ENCODE measurements around the gene CCDC121. TPM values are rescaled to one million over a fixed set of nuclear protein-coding genes. Genes with fewer than 3 reads are reported as not detected.
"Not testable (repeated sequence)": the region's sequence is repeated elsewhere in the genome, so short reads cannot be mapped to it uniquely, and the experiment has no call there.

The CCDC121 gene
- total RNA-seq, 1 experiment from 2014 or later, result 0.87 TPM

GRCh38 chr2:27636766-27637165 is 8.0 kb upstream of the CCDC121 start:
- Histone ChIP-seq H2AFZ (ENCODE audit: low read length) (no peak overlapping the region), H3K9me3 (ENCODE audit: low read length) (no peaks in the 10 kb centered on the region), H3K9ac (ENCODE audit: low read length) (no peak overlapping the region), H3K4me3 (ENCODE audit: low read length) (no peak overlapping the region), H3F3A (ENCODE audit: low read length, unreplicated experiment) (peaks cover 5% of the 10 kb centered on the region), H3K4me2 (ENCODE audit: low read length) (no peak overlapping the region), H3K4me1 (ENCODE audit: insufficient read depth, low read length) (peaks cover 22% of the 10 kb centered on the region), H4K20me1 (ENCODE audit: low read length) (no peaks in the 10 kb centered on the region), H3K27me3 (ENCODE audit: low read length) (no peaks in the 10 kb centered on the region), H3K9me2 (replicated peaks; ENCODE audit: low read length) (no peaks in the 10 kb centered on the region), H3K79me2 (ENCODE audit: low read length) (peaks cover 6% of the 10 kb centered on the region), H3K36me3 (ENCODE audit: low read depth, low read length) (peaks cover 49% of the 10 kb centered on the region), H3K27ac (ENCODE audit: low read length) (no peak overlapping the region)
- no peak for ATAC-seq
- ChIA-PET POLR2A (ENCODE audit: unreplicated experiment) (no interaction called here), CTCF (no interaction called here)
- no peak for DNase-seq
- TF ChIP-seq CTCF (conservative IDR thresholded peaks at IDR 0.05; ENCODE audit: low read depth, low read length) (no peak), EZH2 (IDR thresholded peaks at IDR 0.05; ENCODE audit: low read length, unreplicated experiment) (no peak), EZH2phosphoT487 (IDR thresholded peaks at IDR 0.05; ENCODE audit: borderline replicate concordance, low read length) (no peak)
- BruUV-seq (replicated peaks), result no TSS peak
- intact Hi-C loops (cut with micrococcal nuclease), result no loop called here

GRCh38 chr2:27634291-27634690 is 5.5 kb upstream of the CCDC121 start:
- Histone ChIP-seq H3K27me3 (ENCODE audit: low read length) (no peaks in the 10 kb centered on the region), H3K9ac (ENCODE audit: low read length) (no peak overlapping the region), H3K9me2 (replicated peaks; ENCODE audit: low read length) (no peaks in the 10 kb centered on the region), H3K9me3 (ENCODE audit: low read length) (no peaks in the 10 kb centered on the region), H3K4me3 (ENCODE audit: low read length) (no peak overlapping the region), H2AFZ (ENCODE audit: low read length) (no peak overlapping the region), H3K4me2 (ENCODE audit: low read length) (no peak overlapping the region), H3K27ac (ENCODE audit: low read length) (no peak overlapping the region), H4K20me1 (ENCODE audit: low read length) (no peaks in the 10 kb centered on the region), H3K4me1 (ENCODE audit: insufficient read depth, low read length) (peaks cover 25% of the 10 kb centered on the region), H3K36me3 (ENCODE audit: low read depth, low read length) (peaks cover 39% of the 10 kb centered on the region), H3K79me2 (ENCODE audit: low read length) (peaks cover 31% of the 10 kb centered on the region), H3F3A (ENCODE audit: low read length, unreplicated experiment) (peaks cover 5% of the 10 kb centered on the region)
- TF ChIP-seq CTCF (conservative IDR thresholded peaks at IDR 0.05; ENCODE audit: low read depth, low read length) (no peak), EZH2 (IDR thresholded peaks at IDR 0.05; ENCODE audit: low read length, unreplicated experiment) (no peak), EZH2phosphoT487 (IDR thresholded peaks at IDR 0.05; ENCODE audit: borderline replicate concordance, low read length) (no peak)
- intact Hi-C loops (cut with micrococcal nuclease), result no loop called here
- POLR2A ChIA-PET (ENCODE audit: unreplicated experiment), result no interaction called here
- CTCF ChIA-PET, result no interaction called here
- ATAC-seq (no peak), DNase-seq (no peak)
- BruUV-seq (replicated peaks), result no TSS peak

GRCh38 chr2:27630257-27630656 is 1.4 kb upstream of the CCDC121 start:
- H3K4me2 ChIP-seq (ENCODE audit: low read length); BruUV-seq (replicated peaks); ATAC-seq: not testable (repeated sequence)

More at GRCh38 chr2:27630257-27630656, 1.4 kb upstream of the CCDC121 start:
- H4K20me1 ChIP-seq (ENCODE audit: low read length); intact Hi-C loops (cut with micrococcal nuclease); H3K9me3 ChIP-seq (ENCODE audit: low read length); H3K27me3 ChIP-seq (ENCODE audit: low read length); H3K4me3 ChIP-seq (ENCODE audit: low read length); DNase-seq; POLR2A ChIA-PET (ENCODE audit: unreplicated experiment); H3K27ac ChIP-seq (ENCODE audit: low read length); H3K9ac ChIP-seq (ENCODE audit: low read length); H3F3A ChIP-seq (ENCODE audit: low read length, unreplicated experiment); H3K9me2 ChIP-seq (replicated peaks; ENCODE audit: low read length); H2AFZ ChIP-seq (ENCODE audit: low read length); CTCF ChIA-PET: not testable (repeated sequence)
- peaks cover 23% of the 10 kb centered on the region for H3K4me1 ChIP-seq (ENCODE audit: insufficient read depth, low read length)
- peaks cover 35% of the 10 kb centered on the region for H3K79me2 ChIP-seq (ENCODE audit: low read length)
- H3K36me3 ChIP-seq (ENCODE audit: low read depth, low read length), result peaks cover 32% of the 10 kb centered on the region
